ENCODE data around the gene THAP8.

THAP8 gene

DNA sequence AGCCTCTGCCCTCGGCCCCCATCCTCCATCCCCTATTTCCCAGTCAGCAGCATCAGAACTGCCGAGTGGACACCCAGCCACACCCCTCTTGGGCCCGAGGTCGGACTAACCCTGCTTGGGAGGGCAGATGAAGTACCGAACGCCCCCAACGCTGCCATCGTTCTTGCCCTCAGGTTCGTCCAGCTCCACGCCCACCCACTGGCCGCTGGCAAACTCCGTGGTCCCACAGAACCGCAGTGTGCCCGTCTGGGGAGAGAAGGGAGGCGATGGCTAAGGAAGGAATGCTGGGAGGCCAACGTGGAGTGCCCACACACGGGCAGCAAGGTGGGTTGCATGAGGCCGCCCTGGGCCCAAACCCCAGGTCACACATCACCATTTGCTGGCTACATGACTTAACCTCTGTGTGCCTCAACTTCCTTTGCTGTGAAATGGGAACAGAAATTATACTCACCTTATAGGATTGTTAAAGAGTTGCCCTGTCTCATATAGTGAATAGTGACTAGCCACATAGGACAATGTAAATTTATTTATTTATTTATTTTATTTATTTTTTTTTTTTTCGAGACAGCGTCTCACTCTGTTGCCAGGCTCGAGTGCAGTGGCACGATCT is 34.9 kb downstream of the THAP8 start:
- H3K4me3 ChIP-seq (ENCODE audit: low read length), result no peak overlapping the region
- no peak for DNase-seq (ENCODE audit: low read depth)
- TF ChIP-seq, protein P1, sequence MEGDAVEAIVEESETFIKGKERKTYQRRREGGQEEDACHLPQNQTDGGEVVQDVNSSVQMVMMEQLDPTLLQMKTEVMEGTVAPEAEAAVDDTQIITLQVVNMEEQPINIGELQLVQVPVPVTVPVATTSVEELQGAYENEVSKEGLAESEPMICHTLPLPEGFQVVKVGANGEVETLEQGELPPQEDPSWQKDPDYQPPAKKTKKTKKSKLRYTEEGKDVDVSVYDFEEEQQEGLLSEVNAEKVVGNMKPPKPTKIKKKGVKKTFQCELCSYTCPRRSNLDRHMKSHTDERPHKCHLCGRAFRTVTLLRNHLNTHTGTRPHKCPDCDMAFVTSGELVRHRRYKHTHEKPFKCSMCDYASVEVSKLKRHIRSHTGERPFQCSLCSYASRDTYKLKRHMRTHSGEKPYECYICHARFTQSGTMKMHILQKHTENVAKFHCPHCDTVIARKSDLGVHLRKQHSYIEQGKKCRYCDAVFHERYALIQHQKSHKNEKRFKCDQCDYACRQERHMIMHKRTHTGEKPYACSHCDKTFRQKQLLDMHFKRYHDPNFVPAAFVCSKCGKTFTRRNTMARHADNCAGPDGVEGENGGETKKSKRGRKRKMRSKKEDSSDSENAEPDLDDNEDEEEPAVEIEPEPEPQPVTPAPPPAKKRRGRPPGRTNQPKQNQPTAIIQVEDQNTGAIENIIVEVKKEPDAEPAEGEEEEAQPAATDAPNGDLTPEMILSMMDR (conservative IDR thresholded peaks at IDR 0.05; ENCODE audit: low read depth, low read length), result no peak

DNA sequence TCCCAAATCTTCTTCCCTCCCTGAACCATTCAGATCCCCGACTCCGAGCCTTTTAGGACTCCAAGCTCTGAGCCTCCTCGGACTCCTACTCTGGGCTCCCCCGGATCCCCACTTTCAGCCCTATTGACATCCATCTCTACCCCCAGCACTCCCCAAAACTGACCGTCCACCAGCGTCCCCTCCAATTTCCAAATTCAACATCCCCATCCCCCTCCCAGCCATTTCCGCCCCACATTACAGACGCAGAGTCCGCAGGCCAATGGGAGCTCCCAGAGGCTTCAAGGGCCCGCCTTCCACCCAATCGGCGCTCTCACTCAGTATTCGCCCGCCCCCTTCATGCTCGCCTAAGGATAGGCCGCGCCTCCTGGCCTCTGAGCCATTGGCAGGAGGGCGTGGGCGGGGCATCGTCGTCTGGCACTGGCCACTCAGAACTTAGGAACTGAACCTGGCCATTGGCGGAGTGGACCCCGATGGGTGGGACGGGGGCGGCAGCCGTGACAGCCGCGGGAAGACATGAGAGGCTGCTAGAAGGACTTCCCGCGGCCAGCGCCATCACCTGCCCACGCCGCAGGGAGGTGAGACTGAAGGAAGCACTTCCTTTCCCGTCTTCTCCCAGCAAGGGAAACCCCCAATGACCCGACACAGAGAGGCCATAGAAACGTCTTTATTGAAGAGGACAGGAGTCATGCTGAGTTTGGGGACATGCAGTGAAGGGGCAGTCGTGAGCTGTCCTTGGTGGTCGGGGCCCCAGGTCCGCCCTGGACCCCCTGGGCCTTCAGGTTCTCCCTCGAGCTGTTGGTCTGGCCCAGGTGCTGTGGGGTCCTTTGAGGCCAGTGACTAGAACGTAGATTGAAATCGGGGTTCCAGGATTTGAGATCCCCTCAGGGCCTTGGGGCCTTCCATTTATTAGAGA is 39.8 kb downstream of the THAP8 start, which contains the start of gene ALKBH6:
TSS of gene ALKBH6 (minus strand) at position 202 of the 913 bp plus-strand sequence. CDS start 816 bp downstream, outside the sequence.
- peak; percentile 92 for DNase-seq (ENCODE audit: low read depth)
- peak within 1 kb of the TSS; percentile 97 for H3K4me3 ChIP-seq (ENCODE audit: low read length)
- TF ChIP-seq, protein P1 (conservative IDR thresholded peaks at IDR 0.05; ENCODE audit: low read depth, low read length), result no peak

DNA sequence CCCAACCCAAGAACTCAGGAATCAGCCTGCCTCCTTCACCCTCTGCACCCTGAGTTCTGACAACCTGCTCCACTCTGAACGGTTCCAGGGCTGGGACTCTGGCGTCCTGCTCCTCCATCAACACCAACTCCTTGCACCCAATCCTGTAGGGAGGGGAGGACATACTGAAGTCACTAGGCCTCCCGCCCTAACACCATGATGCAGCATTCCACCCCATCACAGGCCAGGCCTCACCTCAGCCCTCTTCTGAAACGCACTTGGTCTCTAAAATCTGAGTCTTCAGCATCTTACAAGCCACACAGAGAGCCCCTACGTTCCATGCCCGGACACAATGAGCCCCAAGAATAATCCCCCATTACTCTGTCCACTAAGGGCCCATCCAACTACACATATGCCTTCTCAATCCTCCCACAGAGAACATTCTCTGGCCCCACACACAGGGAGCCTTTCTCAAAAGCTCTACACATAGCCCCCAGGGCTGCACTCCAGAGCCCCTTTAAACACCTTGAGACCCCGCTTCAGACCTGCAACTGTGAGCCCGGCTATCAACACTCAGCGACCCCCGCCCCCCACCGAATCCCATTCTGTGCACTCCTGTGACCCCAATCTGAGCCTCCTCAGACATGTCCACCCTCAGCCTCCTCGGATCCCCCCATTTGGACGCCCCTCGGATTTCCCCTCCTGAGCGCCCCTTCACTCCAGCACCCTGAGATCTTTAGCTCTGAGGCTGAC is 40.6 kb downstream of the THAP8 start:
- peak overlapping the region; percentile 97 for H3K4me3 ChIP-seq (ENCODE audit: low read length)
- DNase-seq (ENCODE audit: low read depth), result no peak
- TF ChIP-seq, protein P1 (conservative IDR thresholded peaks at IDR 0.05; ENCODE audit: low read depth, low read length), result no peak

GRCh38 chr19:36010402-36010801 is 43.7 kb downstream of the THAP8 start:
- no peak for DNase-seq (ENCODE audit: low read depth)
- no peak overlapping the region for H3K4me3 ChIP-seq (ENCODE audit: low read length)
- TF ChIP-seq, protein P1 (conservative IDR thresholded peaks at IDR 0.05; ENCODE audit: low read depth, low read length), result no peak

GRCh38 chr19:36009633-36010379 is 44.3 kb downstream of the THAP8 start:
- TF ChIP-seq, protein P1 (conservative IDR thresholded peaks at IDR 0.05; ENCODE audit: low read depth, low read length), result no peak
- peak overlapping the region; percentile 39 for H3K4me3 ChIP-seq (ENCODE audit: low read length)
- no peak for DNase-seq (ENCODE audit: low read depth)

GRCh38 chr19:36009220-36009619 is 44.9 kb downstream of the THAP8 start:
- DNase-seq (ENCODE audit: low read depth), result peak; percentile 19
- H3K4me3 ChIP-seq (ENCODE audit: low read length), result peak overlapping the region; percentile 39

More at GRCh38 chr19:36009220-36009619, 44.9 kb downstream of the THAP8 start:
- TF ChIP-seq, protein P1 (conservative IDR thresholded peaks at IDR 0.05; ENCODE audit: low read depth, low read length), result no peak
